Measurements from ENCODE around the gene PIWIL1. TPM values are rescaled to one million over a fixed set of nuclear protein-coding genes. Genes with fewer than 3 reads are reported as not detected.

Gene PIWIL1
- total and polyA plus RNA-seq, 2 experiments from 2014 or later = not detected

GRCh38 chr12:130369816-130370215 lies 32.1 kb downstream of the PIWIL1 start:
- in situ Hi-C loops (cut with MboI) = no loop called here
- Histone ChIP-seq H2AFZ (no peak overlapping the region), H3K36me3 (ENCODE audit: low read depth) (no peaks in the 10 kb centered on the region), H4K20me1 (ENCODE audit: insufficient read depth) (no peaks in the 10 kb centered on the region), H3K27ac (no peak overlapping the region), H3K4me1 (ENCODE audit: insufficient read depth) (no peaks in the 10 kb centered on the region), H3K27me3 (replicated peaks; ENCODE audit: insufficient read depth) (no peaks in the 10 kb centered on the region), H3K9ac (no peak overlapping the region), H3K4me2 (ENCODE audit: unreplicated experiment) (no peak overlapping the region), H3K9me2 (ENCODE audit: insufficient read depth) (no peaks in the 10 kb centered on the region), H3K79me2 (ENCODE audit: insufficient read depth) (no peaks in the 10 kb centered on the region), H3K9me3 (ENCODE audit: low read depth) (no peaks in the 10 kb centered on the region), H3F3A (ENCODE audit: insufficient read depth) (no peaks in the 10 kb centered on the region), H3K4me3 (no peak overlapping the region)
- TF ChIP-seq EZH2 (IDR thresholded peaks at IDR 0.05; ENCODE audit: insufficient read depth, poor library complexity, severe bottlenecking) = no peak
- TF ChIP-seq EZH2phosphoT487 (IDR thresholded peaks at IDR 0.05; ENCODE audit: insufficient read depth, low read depth) = no peak
- 7% methylated on average over 4 of the region's 4 CpGs for WGBS, 2 experiments (ENCODE audit: low coverage in 1 of 2, low lambda C conversion rate in 2 of 2, missing lambda C conversion rate in 2 of 2)
- no peak for DNase-seq

- Histone ChIP-seq H3K9me2 (ENCODE audit: insufficient read depth) (no peaks in the 10 kb centered on the region), H3K9me3 (ENCODE audit: low read depth) (no peaks in the 10 kb centered on the region), H3K27me3 (replicated peaks; ENCODE audit: insufficient read depth) (no peaks in the 10 kb centered on the region), H2AFZ (no peak overlapping the region), H3K4me1 (ENCODE audit: insufficient read depth) (no peaks in the 10 kb centered on the region), H3K79me2 (ENCODE audit: insufficient read depth) (no peaks in the 10 kb centered on the region), H3K4me3 (no peak overlapping the region), H3K9ac (no peak overlapping the region), H3K36me3 (ENCODE audit: low read depth) (no peaks in the 10 kb centered on the region), H3F3A (ENCODE audit: insufficient read depth) (no peaks in the 10 kb centered on the region), H3K27ac (no peak overlapping the region), H3K4me2 (ENCODE audit: unreplicated experiment) (no peak overlapping the region), H4K20me1 (ENCODE audit: insufficient read depth) (no peaks in the 10 kb centered on the region)
- no peak for DNase-seq
- in situ Hi-C loops (cut with MboI) = no loop called here
- TF ChIP-seq EZH2 (IDR thresholded peaks at IDR 0.05; ENCODE audit: insufficient read depth, poor library complexity, severe bottlenecking) = no peak
- TF ChIP-seq EZH2phosphoT487 (IDR thresholded peaks at IDR 0.05; ENCODE audit: insufficient read depth, low read depth) = no peak
- 5 to 15% methylated on average over 5 of the region's 5 CpGs for WGBS, 2 experiments (ENCODE audit: low coverage in 1 of 2, low lambda C conversion rate in 2 of 2, missing lambda C conversion rate in 2 of 2)
Measured at GRCh38 chr12:130371296-130371695, 33.6 kb downstream of the PIWIL1 start.

- Histone ChIP-seq H4K20me1 (ENCODE audit: insufficient read depth) (no peaks in the 10 kb centered on the region), H3K4me1 (ENCODE audit: insufficient read depth) (no peaks in the 10 kb centered on the region), H3K9ac (no peak overlapping the region), H3K27me3 (replicated peaks; ENCODE audit: insufficient read depth) (no peaks in the 10 kb centered on the region), H3K4me3 (no peak overlapping the region), H3K9me3 (ENCODE audit: low read depth) (no peaks in the 10 kb centered on the region), H2AFZ (no peak overlapping the region), H3K9me2 (ENCODE audit: insufficient read depth) (no peaks in the 10 kb centered on the region), H3K36me3 (ENCODE audit: low read depth) (no peaks in the 10 kb centered on the region), H3F3A (ENCODE audit: insufficient read depth) (no peaks in the 10 kb centered on the region), H3K27ac (no peak overlapping the region), H3K79me2 (ENCODE audit: insufficient read depth) (no peaks in the 10 kb centered on the region), H3K4me2 (ENCODE audit: unreplicated experiment) (no peak overlapping the region)
- TF ChIP-seq EZH2phosphoT487 (IDR thresholded peaks at IDR 0.05; ENCODE audit: insufficient read depth, low read depth) (no peak), EZH2 (IDR thresholded peaks at IDR 0.05; ENCODE audit: insufficient read depth, poor library complexity, severe bottlenecking) (no peak)
- in situ Hi-C loops (cut with MboI) = no loop called here
- WGBS, 2 experiments (ENCODE audit: low coverage in 1 of 2, low lambda C conversion rate in 2 of 2, missing lambda C conversion rate in 2 of 2) = 30 to 38% methylated on average over 4 of the region's 4 CpGs
- no peak for DNase-seq
Measured at GRCh38 chr12:130372936-130373335, 35.2 kb downstream of the PIWIL1 start.

DNA sequence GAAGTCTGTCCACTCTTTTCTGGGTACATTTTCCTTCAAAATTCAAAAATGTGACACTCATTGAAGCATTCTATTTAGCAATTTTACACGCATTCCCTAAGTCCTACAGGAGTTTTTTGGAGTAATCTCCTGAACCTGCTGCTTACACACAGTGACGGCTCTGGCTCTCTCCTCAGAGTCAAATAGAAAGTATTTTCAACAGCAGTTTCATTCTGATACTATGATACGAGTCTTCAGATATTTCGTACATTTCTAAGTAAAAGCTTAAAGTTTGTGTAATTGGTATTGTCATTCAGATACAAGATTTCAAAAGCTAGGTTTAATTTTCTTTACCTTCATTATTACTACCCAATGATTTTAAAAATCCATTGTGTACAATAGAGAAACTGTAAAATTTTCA lies 36.4 kb downstream of the PIWIL1 start:
- Histone ChIP-seq H2AFZ (no peak overlapping the region), H3K4me2 (ENCODE audit: unreplicated experiment) (no peak overlapping the region), H3K9ac (no peak overlapping the region), H3K27ac (no peak overlapping the region), H3K36me3 (ENCODE audit: low read depth) (no peaks in the 10 kb centered on the region), H3K27me3 (replicated peaks; ENCODE audit: insufficient read depth) (no peaks in the 10 kb centered on the region), H3K9me3 (ENCODE audit: low read depth) (no peaks in the 10 kb centered on the region), H3K9me2 (ENCODE audit: insufficient read depth) (no peaks in the 10 kb centered on the region), H4K20me1 (ENCODE audit: insufficient read depth) (no peaks in the 10 kb centered on the region), H3K4me3 (no peak overlapping the region), H3F3A (ENCODE audit: insufficient read depth) (no peaks in the 10 kb centered on the region), H3K79me2 (ENCODE audit: insufficient read depth) (no peaks in the 10 kb centered on the region), H3K4me1 (ENCODE audit: insufficient read depth) (no peaks in the 10 kb centered on the region)
- no peak for TF ChIP-seq EZH2phosphoT487 (IDR thresholded peaks at IDR 0.05; ENCODE audit: insufficient read depth, low read depth)
- TF ChIP-seq EZH2 (IDR thresholded peaks at IDR 0.05; ENCODE audit: insufficient read depth, poor library complexity, severe bottlenecking) = no peak
- DNase-seq = no peak
- WGBS, 2 experiments (ENCODE audit: low coverage in 1 of 2, low lambda C conversion rate in 2 of 2, missing lambda C conversion rate in 2 of 2) = 50 to 54% methylated on average over 4 of the region's 4 CpGs
- in situ Hi-C loops (cut with MboI) = no loop called here

All from GM23248 (cell line).